Measurements from ENCODE around the gene WDR7. TPM values are rescaled to one million over a fixed set of nuclear protein-coding genes. Genes with fewer than 3 reads are reported as not detected.

Gene WDR7
- total RNA-seq (2014; rRNA removed; shearing (Covaris generic)): 13.7 and 19.7 TPM in 2 replicates

DNA sequence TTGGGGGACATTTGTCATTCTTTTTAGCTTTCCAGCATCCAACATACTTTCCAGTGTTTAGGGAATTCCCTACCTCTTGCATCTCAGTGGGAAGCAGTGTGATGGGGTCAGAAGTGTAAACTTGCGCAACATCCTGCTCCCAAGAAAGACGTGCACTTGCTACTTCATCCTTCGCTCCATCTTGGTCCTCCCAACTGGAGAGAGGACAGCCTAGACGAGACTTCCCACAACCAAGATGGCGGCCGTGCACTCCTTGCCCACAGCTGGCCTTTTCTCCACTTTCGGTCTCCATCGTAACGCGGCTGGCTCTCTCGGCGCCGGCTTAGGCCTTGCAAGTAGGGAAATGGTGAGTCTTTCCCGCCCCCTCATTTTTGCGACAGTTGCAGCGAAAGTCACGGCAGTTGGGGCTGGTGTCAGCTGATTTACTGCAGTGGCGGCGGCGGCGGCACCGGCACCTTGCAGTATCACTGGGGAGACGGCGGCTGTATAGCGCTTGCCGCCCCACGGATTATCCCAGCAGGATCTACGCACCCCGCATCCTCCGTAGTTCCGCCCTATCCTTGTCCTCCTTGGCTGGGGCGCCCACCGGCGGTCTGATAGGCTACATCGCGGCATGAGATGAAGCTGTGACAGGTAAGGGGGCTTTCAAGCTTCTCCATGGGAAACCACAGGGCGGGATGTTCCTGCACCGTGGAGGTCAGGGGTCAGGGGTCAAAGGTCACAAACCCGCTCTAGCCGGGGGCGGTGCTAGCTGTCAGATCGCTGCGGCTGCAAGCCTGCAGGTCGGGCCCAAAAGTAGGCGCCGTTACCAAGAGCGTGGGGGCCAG lies at the start of gene WDR7:
WDR7 (plus strand) TSS at position 416 of the 827 bp plus-strand sequence. CDS start 21,157 bp downstream, outside the sequence.
- peak; percentile 99 for DNase-seq (ENCODE audit: low spot score)
- in situ Hi-C loops (cut with HindIII; ENCODE audit: low sequenced_read_pairs): no loop called here

DNA sequence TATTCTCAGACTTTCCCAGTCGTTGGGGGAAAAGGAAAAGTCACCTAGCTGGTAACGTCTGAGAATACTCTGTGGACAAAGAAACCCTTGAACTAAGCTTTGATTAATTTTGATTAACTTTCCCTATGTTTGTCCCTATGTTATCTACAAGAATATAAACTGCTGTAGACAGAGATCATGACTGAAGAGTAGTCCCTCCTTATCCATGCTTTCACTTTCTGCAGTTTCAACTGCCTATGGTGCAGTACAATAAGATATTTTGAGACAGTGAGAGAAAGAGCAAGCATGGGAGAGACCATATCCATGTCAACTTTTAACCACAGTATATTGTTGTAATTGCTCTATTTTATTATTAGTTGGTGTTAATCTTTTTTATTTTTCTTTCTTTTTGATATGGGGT lies 44.5 kb upstream of the WDR7 start:
- in situ Hi-C loops (cut with HindIII; ENCODE audit: low sequenced_read_pairs): no loop called here
- DNase-seq (ENCODE audit: low spot score): no peak

DNA sequence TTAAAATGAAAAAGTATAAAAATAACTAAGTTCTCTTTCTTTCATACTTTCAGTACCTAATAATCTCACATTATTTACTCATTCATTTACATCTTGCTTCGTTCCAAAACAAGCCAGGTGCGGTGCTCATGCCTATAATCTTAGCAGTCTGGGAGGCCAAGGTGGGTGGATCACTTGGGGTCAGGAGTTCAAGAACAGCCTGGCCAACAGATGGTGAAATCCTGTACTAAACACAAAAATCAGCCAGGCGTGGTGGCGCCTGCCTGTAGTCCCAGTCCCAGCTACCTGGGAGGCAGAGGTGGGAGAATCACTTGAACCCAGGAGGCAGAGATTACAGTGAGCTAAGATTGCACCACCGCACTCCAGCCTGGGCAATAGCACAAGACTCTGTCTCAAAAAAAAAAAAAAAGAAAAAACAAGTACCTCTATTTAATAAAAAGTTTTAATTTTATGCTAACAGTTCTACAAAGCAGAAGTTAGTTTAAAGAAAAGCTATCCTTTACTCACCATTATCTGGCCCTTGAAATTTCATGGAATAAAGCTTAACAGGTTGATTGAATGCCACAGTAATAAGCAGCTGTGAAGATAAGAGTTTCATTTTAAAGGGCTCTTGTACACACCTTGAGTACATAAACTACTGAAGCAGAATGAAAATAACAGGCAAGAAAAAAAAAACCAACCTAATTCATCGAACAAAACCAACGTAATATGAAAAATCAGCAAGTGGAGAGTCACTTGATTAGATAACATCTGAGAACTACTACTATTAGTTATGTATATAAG lies 35.2 kb upstream of the WDR7 start:
- in situ Hi-C loops (cut with HindIII; ENCODE audit: low sequenced_read_pairs): no loop called here
- DNase-seq (ENCODE audit: low spot score): no peak

DNA sequence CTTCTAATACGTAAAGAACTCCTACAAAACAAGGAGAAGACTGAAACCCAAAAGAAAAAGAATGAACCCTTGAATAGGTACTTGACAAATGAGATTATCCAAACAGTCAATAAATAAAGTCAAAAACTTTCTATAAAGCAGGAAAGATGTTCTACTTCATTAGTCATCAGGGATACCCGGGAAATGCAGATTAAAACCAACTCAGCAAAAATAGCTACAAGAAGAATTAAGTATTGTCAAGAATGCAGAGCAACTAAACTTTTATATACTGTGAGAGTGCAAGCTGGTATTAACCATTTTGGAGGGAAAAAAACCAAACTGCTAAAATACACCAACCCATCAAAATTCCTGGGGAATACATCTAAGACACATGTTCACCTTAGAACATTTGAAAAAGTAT lies 23.2 kb upstream of the WDR7 start:
- DNase-seq (ENCODE audit: low spot score): no peak
- in situ Hi-C loops (cut with HindIII; ENCODE audit: low sequenced_read_pairs): no loop called here

DNA sequence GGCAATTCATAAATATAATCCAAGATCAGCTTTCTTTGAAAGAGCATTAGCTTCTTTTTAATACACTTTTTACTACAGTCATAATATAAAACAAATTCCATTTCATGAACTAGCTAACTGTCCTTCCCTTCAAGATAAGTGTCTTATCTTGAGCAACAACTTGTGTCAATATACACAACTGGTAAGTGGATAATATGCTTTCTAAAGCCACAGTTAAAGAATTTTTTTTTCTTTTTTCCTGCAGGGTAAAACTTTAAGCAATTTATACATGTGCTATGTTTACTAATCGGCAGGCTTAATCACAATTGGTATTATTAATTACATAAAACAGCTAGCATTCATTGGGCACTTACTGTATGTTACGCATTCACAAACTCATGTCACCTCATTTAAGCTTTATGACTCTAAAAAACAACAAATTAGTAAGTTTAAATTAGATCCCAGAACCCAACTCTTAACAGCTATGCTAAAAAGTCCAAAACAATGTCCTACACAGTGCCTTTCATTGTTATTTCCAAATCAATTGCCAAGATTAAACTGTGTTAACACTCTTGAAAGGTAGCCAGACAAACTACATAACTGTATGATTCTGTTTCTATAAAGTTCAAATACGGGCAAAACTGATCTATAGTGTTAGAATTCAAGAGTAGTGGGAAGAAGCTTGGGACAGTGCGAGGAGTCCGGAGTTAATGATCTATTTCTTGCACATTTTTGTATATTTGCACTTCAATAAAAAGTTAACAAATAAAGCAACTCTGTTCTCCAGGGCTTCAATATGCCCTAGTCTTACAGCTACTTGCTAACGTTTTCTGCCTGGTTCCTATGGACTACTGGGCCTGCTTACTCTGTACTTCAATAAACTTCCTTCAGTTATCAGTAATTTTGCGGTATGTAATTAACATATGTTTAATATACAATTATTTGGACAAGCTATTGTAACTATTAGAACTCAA lies 18.8 kb upstream of the WDR7 start:
- in situ Hi-C loops (cut with HindIII; ENCODE audit: low sequenced_read_pairs): no loop called here

DNA sequence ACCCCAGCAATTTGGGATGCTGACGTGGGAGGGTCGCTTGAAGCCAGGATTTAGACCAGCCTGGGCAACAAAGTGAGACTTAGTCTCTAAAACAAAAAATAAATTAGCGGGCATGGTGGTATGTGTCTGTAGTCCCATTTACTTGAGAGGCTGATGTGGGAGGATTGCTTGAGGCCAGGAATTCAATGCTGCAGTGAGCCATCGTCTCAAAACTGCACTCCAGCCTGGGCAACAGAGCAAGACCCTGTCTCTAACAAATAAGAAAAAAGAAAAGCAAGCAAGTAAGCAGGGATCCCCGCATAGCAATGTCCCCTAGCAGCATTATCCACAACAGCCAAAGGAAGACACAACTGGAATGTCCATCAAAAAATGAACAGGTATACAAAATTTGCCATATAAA lies 16.2 kb upstream of the WDR7 start:
- in situ Hi-C loops (cut with HindIII; ENCODE audit: low sequenced_read_pairs): no loop called here
- DNase-seq (ENCODE audit: low spot score): no peak

More for the DNA sequence above, 18.8 kb upstream of the WDR7 start:
- DNase-seq (ENCODE audit: low spot score): no peak

DNA sequence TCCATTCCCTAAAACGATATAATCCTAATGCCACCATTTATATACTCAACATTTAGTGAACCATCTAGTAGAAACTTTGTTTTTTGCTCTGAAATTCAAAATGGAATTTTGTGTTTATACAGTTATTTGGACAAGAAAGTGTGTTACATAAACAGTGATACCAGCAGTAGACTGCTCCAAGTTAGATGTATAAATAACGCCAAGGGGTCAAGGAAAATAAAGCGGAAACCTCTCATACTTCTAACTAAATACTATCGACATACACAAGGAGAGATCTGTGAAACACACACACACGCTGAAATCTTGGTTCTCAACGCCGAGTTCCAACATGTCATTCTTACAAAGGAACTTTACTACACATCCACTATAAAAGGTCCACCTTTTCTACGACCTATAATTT lies 14.0 kb upstream of the WDR7 start:
- in situ Hi-C loops (cut with HindIII; ENCODE audit: low sequenced_read_pairs): no loop called here

DNA sequence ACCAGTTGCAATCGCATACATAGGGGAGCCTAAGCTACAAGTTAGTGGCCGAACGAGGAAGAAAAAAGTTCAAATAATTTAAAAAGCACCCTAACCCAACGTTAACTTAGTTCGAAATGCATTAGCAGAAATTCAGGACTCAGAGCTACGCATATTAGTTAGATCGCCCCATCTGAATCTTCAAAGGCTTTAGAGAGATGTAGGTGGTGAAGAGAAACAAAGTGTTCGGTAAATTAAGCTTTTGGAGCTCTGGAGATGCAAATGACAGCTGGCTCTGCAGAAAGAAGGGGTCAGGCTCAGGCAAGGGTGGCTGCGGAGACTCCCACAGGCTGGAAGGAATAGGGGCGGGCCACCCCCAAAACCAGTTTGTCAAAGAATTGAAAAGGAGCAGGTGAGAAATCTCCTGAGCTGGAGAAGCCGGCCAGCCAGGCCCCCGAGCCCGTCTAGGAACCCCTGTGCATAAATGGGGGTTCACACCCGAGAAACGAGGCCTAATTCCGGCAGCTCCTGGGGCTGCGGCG lies 13.4 kb upstream of the WDR7 start:
- DNase-seq (ENCODE audit: low spot score): peak; percentile 8
- in situ Hi-C loops (cut with HindIII; ENCODE audit: low sequenced_read_pairs): no loop called here

More for the DNA sequence above, 14.0 kb upstream of the WDR7 start:
- no peak for DNase-seq (ENCODE audit: low spot score)

DNA sequence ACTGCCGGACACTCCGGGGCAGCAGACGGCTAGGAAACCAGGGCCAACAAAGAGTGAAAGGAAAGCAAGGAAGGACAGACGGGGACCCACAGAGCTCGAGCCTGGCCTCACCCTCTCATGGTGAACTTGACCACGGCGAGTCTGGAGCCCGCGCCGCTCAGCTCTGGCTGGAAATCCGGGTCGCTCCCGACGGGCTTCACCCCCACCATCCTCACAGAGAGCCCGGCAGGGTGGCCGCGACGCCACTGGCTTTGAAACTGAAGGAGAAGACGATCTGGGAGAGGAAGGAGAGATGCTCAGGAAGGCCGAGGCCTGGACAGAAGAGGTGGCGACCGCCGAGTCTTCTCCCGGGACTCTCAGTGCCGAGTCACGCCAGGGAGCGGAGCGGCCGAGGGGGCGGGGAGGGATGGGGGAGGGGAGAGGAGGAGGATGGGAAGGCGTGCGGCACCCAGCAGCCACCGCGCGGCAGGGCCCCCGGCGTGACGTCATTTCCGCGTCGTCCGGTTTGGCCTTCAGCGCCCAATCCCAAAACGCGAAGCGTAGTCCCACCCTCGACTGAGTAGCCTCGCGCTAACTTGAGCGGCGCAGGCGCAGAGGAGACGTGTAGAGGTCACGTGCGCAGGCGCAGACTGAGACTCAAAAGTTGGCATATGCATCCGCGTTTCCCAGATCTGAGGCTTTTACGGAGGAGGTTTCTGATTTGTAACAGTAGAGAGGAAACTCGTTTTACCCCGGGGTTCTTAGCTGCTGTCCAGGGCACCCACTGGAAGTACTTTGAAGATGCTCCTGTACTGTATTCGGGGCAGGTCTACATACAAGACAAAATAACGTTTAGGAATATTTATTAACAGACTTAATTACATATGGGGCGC lies 12.7 kb upstream of the WDR7 start, which contains the start of gene TXNL1:
TXNL1 (minus strand) TSS at position 361 of the 872 bp plus-strand sequence; CDS start at position 209, 152 bp downstream.
- DNase-seq (ENCODE audit: low spot score): peak; percentile 98
- in situ Hi-C loops (cut with HindIII; ENCODE audit: low sequenced_read_pairs): no loop called here

DNA sequence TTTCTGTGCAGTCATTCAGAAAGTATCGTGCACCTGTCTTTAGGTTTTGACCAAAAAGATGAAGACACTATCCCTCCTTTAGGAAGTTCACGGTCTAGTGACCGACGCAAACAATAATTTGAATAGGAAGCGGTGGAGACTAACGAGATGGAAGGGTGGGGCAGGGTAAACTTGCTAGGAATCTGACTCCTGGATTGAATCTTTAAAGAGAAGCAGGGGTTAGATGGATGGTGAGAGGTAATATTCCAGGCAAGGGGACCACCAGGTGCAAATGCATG lies 12.1 kb upstream of the WDR7 start:
- DNase-seq (ENCODE audit: low spot score): no peak
- in situ Hi-C loops (cut with HindIII; ENCODE audit: low sequenced_read_pairs): no loop called here

DNA sequence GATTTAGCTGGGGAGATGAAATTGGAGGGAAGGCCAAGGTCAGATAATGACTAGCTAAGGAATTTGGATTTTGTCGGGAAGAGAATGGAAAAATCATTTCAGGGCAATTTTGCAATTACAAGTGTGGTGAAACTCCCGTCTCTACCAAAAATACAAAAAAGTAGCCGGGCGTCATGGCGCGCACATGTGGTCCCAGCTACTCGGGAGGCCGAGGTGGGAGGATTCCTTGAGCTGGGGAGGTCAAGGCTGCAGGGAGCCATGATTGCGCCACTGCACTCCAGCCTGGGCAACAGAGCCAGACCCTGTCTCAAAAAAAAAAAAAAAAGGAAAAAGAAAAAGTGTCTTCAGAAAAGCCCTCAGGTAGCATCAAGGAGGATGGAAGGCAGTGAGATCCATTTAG lies 11.6 kb upstream of the WDR7 start:
- DNase-seq (ENCODE audit: low spot score): no peak
- in situ Hi-C loops (cut with HindIII; ENCODE audit: low sequenced_read_pairs): no loop called here

DNA sequence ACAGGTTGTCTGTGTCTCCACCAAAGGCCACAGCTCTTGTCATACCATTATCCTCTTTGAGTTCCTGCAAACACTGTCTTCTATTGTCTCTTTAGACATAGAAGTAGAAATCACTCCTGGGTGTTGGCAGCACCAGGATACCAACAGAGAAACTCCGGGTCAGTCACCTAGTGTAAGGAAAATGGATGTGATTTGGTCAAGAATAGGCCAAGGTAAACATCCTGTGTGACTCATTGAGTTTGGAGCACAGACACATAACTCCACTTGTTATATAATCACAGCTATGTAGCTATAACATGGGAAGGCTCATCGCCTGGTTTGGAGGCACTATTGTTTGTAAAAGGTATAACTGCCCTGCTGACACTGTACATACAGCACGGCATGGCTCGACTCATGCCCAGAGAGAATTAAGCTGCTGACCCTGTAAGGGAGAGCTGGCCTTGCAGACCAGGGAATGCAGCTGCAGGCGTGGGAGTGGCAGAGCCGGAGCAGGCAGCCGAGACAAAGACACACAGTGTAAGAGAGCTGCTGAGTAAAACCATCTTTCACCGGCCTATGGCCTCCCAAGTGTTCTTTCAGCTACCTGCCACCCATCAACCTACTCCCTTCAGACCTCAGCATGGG lies 9.3 kb upstream of the WDR7 start:
- DNase-seq (ENCODE audit: low spot score): no peak
- in situ Hi-C loops (cut with HindIII; ENCODE audit: low sequenced_read_pairs): no loop called here

DNA sequence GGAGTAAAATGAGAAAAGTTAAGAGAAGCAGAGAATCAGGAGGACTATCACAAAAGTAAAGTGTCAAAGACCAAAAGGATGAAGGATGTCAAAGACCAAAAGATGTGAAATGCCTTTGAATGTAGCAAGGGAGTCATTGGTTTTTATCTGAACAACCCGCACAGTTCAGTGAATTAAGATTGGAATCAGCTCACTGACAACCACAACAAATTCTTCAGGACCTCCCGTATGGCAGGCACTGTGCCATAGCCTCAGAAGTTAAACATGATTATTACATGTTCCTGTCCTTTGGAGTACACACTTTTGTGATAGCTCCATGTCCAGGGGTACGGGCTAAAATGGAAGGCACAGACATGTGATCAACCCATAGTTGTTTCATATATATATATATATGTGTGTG lies 7.8 kb upstream of the WDR7 start:
- no peak for DNase-seq (ENCODE audit: low spot score)
- in situ Hi-C loops (cut with HindIII; ENCODE audit: low sequenced_read_pairs): no loop called here

DNA sequence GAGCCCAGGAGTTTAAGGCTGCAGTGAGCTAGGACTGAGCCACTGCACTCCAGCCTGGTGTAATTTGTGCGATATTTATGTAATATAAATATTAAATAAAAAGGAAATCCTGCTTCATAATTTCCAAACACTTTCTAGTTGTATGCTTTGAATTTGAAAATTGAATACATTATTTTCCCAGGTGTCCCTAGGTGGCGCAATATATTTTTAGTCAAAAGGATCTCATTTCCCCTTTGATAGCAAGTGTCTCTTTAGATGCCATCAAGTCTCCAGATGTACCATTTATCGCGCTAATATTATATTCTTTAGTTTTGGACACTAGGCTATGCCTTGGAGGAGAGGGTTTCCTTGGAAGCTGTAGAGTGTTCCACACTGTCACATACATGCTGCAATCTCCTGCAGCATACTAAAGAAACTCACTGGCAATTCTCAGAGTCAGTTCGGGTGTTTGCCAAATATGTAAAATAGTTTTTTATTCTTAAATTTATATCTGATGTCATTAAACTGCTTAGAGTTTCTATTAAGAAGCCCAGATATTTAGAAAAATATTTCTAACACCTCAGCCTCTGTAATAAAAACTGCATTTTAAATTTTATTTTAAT lies 5.6 kb upstream of the WDR7 start:
- in situ Hi-C loops (cut with HindIII; ENCODE audit: low sequenced_read_pairs): no loop called here
- peak; percentile 9 for DNase-seq (ENCODE audit: low spot score)

DNA sequence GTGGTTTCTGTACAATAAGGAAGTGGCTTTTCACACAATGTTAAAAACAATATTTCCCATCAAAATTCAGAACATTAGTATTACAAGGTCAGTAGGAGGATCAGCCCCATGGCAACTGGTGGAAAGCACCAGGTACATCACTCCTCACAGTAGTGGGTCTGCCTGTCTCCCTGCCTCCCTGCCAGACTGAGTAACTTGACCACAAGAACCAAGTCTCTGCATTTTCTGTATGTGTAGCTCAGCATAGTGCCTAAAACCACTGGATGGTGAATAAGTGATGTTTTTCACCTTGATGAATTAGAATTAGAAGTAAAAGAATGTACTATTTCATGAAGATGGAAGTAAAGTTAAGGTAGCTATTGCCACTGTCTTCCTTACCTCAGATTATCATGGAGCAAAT lies 4.1 kb upstream of the WDR7 start:
- in situ Hi-C loops (cut with HindIII; ENCODE audit: low sequenced_read_pairs): no loop called here
- no peak for DNase-seq (ENCODE audit: low spot score)

DNA sequence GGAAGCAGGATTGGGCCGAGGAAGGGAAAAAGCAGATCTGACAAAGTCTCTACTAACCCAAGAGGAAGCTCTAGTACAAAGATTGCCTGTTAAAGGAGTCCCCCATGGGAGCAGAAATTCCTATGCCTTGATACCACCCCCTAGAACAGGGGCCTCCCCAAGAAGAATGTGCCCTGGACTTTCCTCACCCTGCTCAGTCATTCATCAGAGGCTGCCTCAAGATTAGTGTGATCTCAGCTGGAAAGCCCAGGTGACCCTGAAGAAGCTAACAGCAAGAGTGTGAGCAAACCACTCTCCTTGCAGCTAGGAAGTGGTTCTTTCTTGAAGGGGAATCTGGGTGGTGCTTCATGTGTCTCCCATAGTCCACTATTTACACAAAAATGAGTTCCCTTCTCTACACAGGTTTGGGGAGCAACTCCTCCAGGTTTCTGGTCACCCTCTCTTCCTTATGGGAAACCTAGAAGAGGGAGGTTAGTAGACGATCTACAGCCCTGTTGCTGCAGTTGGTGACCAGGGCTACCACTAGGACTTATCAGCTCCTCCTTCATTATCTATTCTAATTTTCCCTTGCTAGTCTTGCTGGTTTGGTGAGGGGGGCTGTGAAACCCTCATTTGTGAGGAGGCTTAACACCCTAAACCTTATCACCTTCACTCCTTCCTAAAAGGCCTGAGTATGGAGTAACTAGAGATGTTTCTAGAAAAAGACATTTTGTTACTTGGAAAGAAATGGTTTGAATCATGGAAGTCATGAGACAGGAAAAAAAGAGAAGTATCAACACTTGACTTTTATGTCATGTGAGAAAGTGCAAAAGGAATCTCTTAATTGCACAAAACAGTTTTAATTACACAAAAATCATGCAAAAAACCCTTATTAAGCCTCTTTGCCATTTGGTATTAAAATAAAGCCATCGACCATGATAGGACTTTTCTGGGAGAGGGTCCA lies 2.9 kb upstream of the WDR7 start:
- DNase-seq (ENCODE audit: low spot score): no peak
- in situ Hi-C loops (cut with HindIII; ENCODE audit: low sequenced_read_pairs): no loop called here

DNA sequence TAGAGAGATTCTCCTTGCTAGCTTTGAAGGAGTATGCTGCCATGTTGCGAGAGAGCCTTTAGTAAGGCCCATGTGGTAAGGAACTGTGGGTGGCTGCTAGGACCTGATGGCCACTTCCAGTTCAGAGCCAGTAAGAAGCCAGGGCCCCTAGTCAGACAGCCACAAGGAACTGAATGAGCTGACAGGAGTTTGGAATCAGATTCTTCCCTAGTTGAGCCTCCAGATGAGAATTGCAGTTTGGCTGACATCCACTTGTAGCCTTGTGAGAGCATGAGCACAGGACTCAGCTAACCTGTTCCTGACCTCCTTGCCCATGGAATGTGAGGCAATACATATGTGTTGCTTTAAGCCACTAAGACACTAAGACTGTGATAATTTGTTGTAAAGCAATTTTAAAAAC lies 1.2 kb upstream of the WDR7 start:
- DNase-seq (ENCODE audit: low spot score): no peak
- in situ Hi-C loops (cut with HindIII; ENCODE audit: low sequenced_read_pairs): no loop called here
